Stimulated activated CD8-positive, alpha-beta memory T cell treated with anti-CD3 and anti-CD28 coated beads, Interleukin-7, amount 100 ng/mL, for 48 hours (primary cell): ENCODE results near the gene EFCAB9.

ENCODE experiments used
- DNase-seq, 2 donors: peaks; one replicate each; pipeline ENCODE4 v3.0.0-alpha.2; 2020; ENCODE audit warnings: low read depth in 1 of 2; ENCODE audit errors: extremely low read depth in 1 of 2

The EFCAB9 gene

DNA sequence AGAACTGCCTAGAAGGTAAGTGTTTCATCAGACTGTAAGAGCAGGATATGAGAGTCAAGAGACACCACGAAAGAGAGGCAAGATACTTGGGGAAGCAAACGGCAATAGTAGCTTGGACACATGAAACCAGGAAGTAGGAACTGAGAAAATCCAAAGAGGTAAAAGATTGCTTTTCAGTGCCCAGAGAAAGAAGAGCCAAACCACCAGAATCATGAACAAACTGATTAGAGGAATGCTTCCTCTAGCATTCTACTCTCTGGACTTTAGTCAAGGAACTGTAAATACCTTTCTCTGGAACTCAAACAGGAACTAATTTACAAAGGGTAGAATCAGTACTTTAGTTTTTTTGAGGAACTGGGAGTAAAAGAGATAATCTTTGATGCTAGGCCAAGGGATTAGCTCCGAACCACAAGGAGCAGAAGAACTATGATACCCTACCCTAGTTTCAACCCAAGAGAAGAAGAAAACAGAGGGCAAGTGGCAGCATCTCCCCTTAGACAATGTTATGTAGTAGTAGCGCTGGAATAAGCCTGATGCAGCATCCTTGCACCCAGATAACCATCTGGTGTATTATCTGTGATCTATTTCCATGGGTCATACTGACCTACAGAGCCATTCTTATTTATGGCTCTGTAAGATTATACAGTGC, 41.3 kb downstream of the EFCAB9 start:
- no peak for DNase-seq

DNA sequence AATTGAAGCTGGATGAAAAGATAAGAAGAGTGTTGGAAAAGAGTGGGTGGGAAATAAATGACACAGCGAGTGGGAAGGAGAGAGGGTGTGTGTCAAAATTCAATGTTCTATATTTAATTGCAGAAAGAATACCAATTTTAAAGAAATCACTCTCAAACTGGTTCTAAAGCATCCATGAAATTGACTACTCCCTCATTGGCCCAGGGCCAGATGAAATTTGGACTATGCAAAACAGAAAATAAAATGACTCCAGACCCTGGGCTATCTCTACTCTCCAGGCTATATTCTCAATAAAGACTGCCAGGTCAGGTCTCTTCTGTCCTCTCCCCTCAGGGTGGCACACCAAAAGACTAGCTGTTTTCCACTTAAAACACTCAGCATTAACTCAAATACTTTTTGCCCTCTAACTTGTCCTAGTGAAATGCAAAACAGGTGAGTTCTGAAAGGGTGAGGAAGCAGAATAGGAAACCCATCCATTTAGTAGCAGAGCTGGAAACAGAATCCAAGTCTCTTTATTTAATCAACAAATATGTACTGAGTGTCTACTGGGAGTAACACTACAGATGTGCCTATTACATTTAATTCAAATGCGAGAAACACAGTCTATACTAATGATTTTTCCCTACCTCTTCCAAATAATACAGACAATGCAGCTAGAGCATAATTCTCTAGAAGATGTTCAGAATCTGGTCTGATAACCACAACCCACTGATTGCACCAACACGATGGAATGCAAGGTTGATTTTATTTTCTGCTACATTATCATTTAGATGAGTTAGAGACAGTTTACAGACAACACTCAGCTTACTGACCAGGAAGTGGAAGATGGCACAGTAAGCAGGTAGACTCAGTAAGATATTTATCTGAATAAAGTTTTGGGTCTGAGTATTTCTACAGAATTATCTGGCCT, 42.1 kb downstream of the EFCAB9 start:
- DNase-seq = no peak

- no peak for DNase-seq
These were observed 44.4 kb downstream of the EFCAB9 start for GRCh38 chr5:172238334-172238733.

DNA sequence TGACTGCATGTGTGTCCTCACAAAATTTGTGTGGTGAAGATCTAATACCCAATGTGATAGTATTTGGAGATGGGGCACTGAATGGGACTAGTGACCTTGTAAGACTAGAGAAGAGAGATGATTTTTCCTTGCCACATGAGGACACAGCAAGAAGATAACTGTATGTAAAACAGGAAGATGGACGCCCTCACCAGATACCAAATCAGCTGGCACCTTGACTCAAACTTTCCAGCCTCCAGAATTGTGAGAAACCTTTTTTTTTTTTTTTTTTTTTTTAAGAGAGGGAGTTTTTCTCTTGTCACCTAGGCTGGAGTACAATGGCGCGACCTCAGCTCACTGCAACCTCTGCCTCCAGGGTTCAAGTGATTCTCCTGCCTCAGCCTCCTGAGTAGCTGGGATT, 49.3 kb downstream of the EFCAB9 start:
- no peak for DNase-seq

GRCh38 chr5:172245046-172245445, 51.1 kb downstream of the EFCAB9 start:
- DNase-seq = no peak

DNA sequence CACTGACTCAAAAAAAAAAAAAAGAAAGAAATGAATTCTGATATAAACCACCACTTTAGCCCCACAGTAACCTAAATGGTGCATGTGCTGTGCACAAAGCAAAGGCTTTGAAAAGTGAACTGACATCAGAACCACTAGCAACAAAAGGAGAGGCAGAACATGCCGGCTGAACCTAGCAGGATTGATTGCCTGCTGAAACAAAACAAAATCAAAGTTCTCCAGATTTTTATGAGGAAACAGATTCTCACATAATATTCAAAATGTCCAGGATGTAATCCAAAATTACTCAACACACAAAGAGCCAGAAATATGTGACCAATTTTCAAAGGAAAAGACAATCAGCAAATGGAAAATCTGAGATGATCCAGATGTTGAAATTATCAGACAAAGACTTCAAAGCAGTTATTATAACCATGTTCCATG, 51.7 kb downstream of the EFCAB9 start:
- DNase-seq = no peak

DNA sequence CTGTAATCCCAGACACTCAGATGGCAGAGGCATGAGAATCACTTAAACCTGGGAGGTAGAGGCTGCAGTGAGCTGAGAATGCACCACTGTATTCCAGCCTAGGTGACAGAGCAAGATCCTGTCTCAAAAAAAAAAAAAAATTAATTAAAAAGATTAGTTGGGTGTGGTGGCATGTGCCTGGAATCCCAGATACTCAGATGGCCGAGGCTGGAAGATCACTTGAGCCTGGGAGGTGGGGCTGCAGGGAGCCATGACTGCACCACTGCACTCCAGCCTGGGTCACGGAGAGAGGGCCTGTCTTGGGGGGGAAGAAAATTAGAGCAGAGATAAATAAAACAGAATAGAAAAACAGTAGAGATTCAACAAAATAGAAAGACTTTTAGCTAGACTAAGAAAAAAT, 54.7 kb downstream of the EFCAB9 start:
- no peak for DNase-seq

GRCh38 chr5:172251419-172251818, 57.4 kb downstream of the EFCAB9 start:
- no peak for DNase-seq

GRCh38 chr5:172252501-172252900, 58.5 kb downstream of the EFCAB9 start:
- DNase-seq = no peak
